Smooth muscle cell (in vitro differentiated cells): Measurements from ENCODE around the gene VPS8. TPM values are rescaled to one million over a fixed set of nuclear protein-coding genes. Genes with fewer than 3 reads are reported as not detected.
A peak's percentile ranks its signal among the peaks of the same experiment; 100 is the strongest.

Source experiments
- DNase-seq: peaks from one replicate; lab custom pipeline; 2025; ENCODE audit not compliant: unreplicated experiment; lab: John Stamatoyannopoulos, UW
- H2AFZ ChIP-seq: fragments of 200-600 bp; sonication (generic); 2 replicates; pipeline ENCODE4 v1.6.0; 2016; ENCODE audit warnings: antibody characterized with exemption, low read depth, mild to moderate bottlenecking
- H3F3A ChIP-seq: fragments of 200-600 bp; sonication (generic); 2 replicates; pipeline ENCODE4 v1.6.0; 2017; ENCODE audit warnings: antibody characterized with exemption, low read depth
- H3K27ac ChIP-seq: fragments of 200-600 bp; sonication (generic); 2 replicates; pipeline ENCODE4 v1.5.1; 2016; ENCODE audit warnings: low read depth, mild to moderate bottlenecking
- H3K27me3 ChIP-seq: fragments of 200-600 bp; sonication (generic); 2 replicates; pipeline ENCODE4 v1.6.1; 2016; ENCODE audit warnings: low read depth, mild to moderate bottlenecking
- H3K36me3 ChIP-seq: fragments of 200-600 bp; sonication (generic); 2 replicates; pipeline ENCODE4 v1.5.1; 2016; ENCODE audit warnings: low read depth
- H3K4me1 ChIP-seq: fragments of 200-600 bp; sonication (generic); 2 replicates; pipeline ENCODE4 v1.5.1; 2016; ENCODE audit warnings: low read depth
- H3K4me2 ChIP-seq: fragments of 200-600 bp; sonication (generic); 2 replicates; pipeline ENCODE4 v1.6.0; 2016; ENCODE audit warnings: mild to moderate bottlenecking
- H3K4me3 ChIP-seq: fragments of 200-600 bp; sonication (generic); 2 replicates; pipeline ENCODE4 v1.5.1; 2016; ENCODE audit warnings: mild to moderate bottlenecking
- H3K79me2 ChIP-seq: fragments of 200-600 bp; sonication (generic); 2 replicates; pipeline ENCODE4 v1.6.0; 2016; ENCODE audit warnings: low read depth, mild to moderate bottlenecking
- H3K9ac ChIP-seq: fragments of 200-600 bp; sonication (generic); 2 replicates; pipeline ENCODE4 v1.6.0; 2016; ENCODE audit warnings: low read depth
- H3K9me3 ChIP-seq: fragments of 200-600 bp; sonication (generic); replicated peaks from 2 replicates; pipeline ENCODE4 v1.5.1; 2016; ENCODE audit warnings: low read depth
- H4K20me1 ChIP-seq: fragments of 200-600 bp; sonication (generic); 2 replicates; pipeline ENCODE4 v1.6.0; 2016; ENCODE audit warnings: low read depth
- WGBS: methylation state at CpG from one replicate; pipeline ENCODE4 v1.1.7; 2016; ENCODE audit warnings: low lambda C conversion rate; 5-methylcytosine and 5-hydroxymethylcytosine counted together
- polyA plus RNA-seq: library from polyadenylated mRNA; unstranded; fragments of >200 nt; fragmentation: Nextera tagmentation; extraction: Ambion mirVana; gene quantifications from 2 replicates; pipeline ENCODE4 v1.2.1, GENCODE V29; 2016
- total RNA-seq: library from RNA; depleted of rRNA; stranded (reverse); fragments of >200 nt; gene quantifications from 2 replicates; pipeline ENCODE4 v1.2.3, GENCODE V29; 2014
- TF ChIP-seq, protein P1 (sequence below): fragments of 200-600 bp; sonication (generic); IDR thresholded peaks from 2 replicates; pipeline ENCODE4 v1.5.1; 2017; ENCODE audit warnings: borderline replicate concordance, mild to moderate bottlenecking, antibody characterized with exemption; ENCODE audit not compliant: insufficient read depth, poor library complexity, severe bottlenecking

VPS8 gene
- total and polyA plus RNA-seq, 2 experiments from 2014 or later = 16.1 to 53.9 TPM

- Histone ChIP-seq H3K4me3 (no peak overlapping the region), H3K27ac (no peak overlapping the region), H3F3A (no peaks in the 10 kb centered on the region), H3K4me1 (no peaks in the 10 kb centered on the region), H3K79me2 (no peaks in the 10 kb centered on the region), H3K27me3 (no peaks in the 10 kb centered on the region), H3K36me3 (peaks cover 14% of the 10 kb centered on the region), H4K20me1 (no peaks in the 10 kb centered on the region), H3K4me2 (no peak overlapping the region), H3K9ac (no peak overlapping the region), H2AFZ (no peak overlapping the region), H3K9me3 (no peaks in the 10 kb centered on the region)
- WGBS = 89% methylated on average over 4 of the region's 4 CpGs
- no peak for DNase-seq
- TF ChIP-seq, protein P1, sequence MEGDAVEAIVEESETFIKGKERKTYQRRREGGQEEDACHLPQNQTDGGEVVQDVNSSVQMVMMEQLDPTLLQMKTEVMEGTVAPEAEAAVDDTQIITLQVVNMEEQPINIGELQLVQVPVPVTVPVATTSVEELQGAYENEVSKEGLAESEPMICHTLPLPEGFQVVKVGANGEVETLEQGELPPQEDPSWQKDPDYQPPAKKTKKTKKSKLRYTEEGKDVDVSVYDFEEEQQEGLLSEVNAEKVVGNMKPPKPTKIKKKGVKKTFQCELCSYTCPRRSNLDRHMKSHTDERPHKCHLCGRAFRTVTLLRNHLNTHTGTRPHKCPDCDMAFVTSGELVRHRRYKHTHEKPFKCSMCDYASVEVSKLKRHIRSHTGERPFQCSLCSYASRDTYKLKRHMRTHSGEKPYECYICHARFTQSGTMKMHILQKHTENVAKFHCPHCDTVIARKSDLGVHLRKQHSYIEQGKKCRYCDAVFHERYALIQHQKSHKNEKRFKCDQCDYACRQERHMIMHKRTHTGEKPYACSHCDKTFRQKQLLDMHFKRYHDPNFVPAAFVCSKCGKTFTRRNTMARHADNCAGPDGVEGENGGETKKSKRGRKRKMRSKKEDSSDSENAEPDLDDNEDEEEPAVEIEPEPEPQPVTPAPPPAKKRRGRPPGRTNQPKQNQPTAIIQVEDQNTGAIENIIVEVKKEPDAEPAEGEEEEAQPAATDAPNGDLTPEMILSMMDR = no peak
Observed at GRCh38 chr3:184872200-184872599, 60.2 kb downstream of the VPS8 start.

GRCh38 chr3:184873141-184873540 lies 61.2 kb downstream of the VPS8 start:
- Histone ChIP-seq H3K27ac (no peak overlapping the region), H3K36me3 (peaks cover 14% of the 10 kb centered on the region), H3K4me3 (no peak overlapping the region), H3K79me2 (no peaks in the 10 kb centered on the region), H2AFZ (no peak overlapping the region), H3F3A (no peaks in the 10 kb centered on the region), H4K20me1 (no peaks in the 10 kb centered on the region), H3K9ac (no peak overlapping the region), H3K4me2 (no peak overlapping the region), H3K27me3 (no peaks in the 10 kb centered on the region), H3K9me3 (no peaks in the 10 kb centered on the region), H3K4me1 (no peaks in the 10 kb centered on the region)
- 90% methylated on average over 1 of the region's 1 CpG for WGBS
- TF ChIP-seq, protein P1 = no peak
- DNase-seq = no peak

- Histone ChIP-seq H3K4me1 (no peaks in the 10 kb centered on the region), H4K20me1 (peaks cover 5% of the 10 kb centered on the region), H2AFZ (no peak overlapping the region), H3K27ac (no peak overlapping the region), H3K4me2 (no peak overlapping the region), H3F3A (no peaks in the 10 kb centered on the region), H3K36me3 (peaks cover 4% of the 10 kb centered on the region), H3K27me3 (no peaks in the 10 kb centered on the region), H3K79me2 (no peaks in the 10 kb centered on the region), H3K9me3 (no peaks in the 10 kb centered on the region), H3K4me3 (no peak overlapping the region), H3K9ac (no peak overlapping the region)
- TF ChIP-seq, protein P1 = peak; percentile 59
- 86% methylated on average over 5 of the region's 5 CpGs for WGBS
- DNase-seq = no peak
Observed at GRCh38 chr3:184874709-184875644, 63.0 kb downstream of the VPS8 start.
